Loucy (cell line): ENCODE data around the gene EDEM2.

Experiments
- EZH2phosphoT487 ChIP-seq: fragments of 200-600 bp; IDR thresholded peaks from 2 replicates; pipeline ENCODE4 v1.6.1; 2018; ENCODE audit warnings: antibody characterized with exemption, mild to moderate bottlenecking, moderate library complexity, borderline replicate concordance
- TF ChIP-seq, protein P1 (sequence below): fragments of 200-600 bp; sonication (generic); conservative IDR thresholded peaks from 2 replicates; pipeline ENCODE4 v1.5.1; 2014; ENCODE audit warnings: mild to moderate bottlenecking, antibody characterized with exemption, low read length

DNA sequence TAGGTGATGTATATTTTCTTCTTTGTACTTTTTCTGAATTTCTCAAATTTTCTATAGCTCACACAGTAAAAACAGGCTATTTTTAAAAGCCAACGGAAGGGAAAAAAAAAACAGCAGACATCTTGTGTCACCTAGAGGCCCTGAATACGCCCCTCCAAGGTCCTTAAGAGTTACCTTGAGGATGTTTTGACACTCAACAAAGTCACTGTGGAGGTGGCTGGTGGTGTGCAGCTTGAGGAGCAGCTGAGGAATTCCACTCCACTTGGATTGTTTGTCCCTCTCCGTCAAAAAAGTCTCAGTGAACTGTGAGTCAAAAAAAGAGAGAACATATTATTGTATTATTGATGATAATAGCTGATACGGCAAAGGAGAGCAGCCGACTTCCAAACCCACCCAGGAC is 69.3 kb downstream of the EDEM2 start:
- TF ChIP-seq, protein P1, sequence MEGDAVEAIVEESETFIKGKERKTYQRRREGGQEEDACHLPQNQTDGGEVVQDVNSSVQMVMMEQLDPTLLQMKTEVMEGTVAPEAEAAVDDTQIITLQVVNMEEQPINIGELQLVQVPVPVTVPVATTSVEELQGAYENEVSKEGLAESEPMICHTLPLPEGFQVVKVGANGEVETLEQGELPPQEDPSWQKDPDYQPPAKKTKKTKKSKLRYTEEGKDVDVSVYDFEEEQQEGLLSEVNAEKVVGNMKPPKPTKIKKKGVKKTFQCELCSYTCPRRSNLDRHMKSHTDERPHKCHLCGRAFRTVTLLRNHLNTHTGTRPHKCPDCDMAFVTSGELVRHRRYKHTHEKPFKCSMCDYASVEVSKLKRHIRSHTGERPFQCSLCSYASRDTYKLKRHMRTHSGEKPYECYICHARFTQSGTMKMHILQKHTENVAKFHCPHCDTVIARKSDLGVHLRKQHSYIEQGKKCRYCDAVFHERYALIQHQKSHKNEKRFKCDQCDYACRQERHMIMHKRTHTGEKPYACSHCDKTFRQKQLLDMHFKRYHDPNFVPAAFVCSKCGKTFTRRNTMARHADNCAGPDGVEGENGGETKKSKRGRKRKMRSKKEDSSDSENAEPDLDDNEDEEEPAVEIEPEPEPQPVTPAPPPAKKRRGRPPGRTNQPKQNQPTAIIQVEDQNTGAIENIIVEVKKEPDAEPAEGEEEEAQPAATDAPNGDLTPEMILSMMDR, result no peak
- TF ChIP-seq EZH2phosphoT487, result no peak
